Peyer's patch (tissue), 4 donors: ENCODE measurements around the gene ZNF667. TPM values are rescaled to one million over a fixed set of nuclear protein-coding genes. Genes with fewer than 3 reads are reported as not detected.
A peak's percentile ranks its signal among the peaks of the same experiment; 100 is the strongest.

Experiments
- DNase-seq, 3 donors: peaks; one replicate each; pipeline ENCODE4 v3.0.0-alpha.2; 2017 to 2019
- H3K27ac ChIP-seq, 4 donors: fragments of 200-600 bp; sonication (generic); one replicate each; pipeline ENCODE4 v1.5.1; 2016 to 2019
- H3K27me3 ChIP-seq, 2 donors: fragments of 200-600 bp; sonication (generic); one replicate each; pipeline ENCODE4 v1.5.1; 2019
- H3K36me3 ChIP-seq, 3 donors: fragments of 200-600 bp; sonication (generic); one replicate each; pipeline ENCODE4 v1.5.1; 2016 to 2019
- H3K4me1 ChIP-seq, 4 donors: fragments of 200-600 bp; sonication (generic); one replicate each; pipeline ENCODE4 v1.5.1; 2016 to 2019
- H3K4me3 ChIP-seq, 4 donors: fragments of 200-600 bp; sonication (generic); 1 replicate in 3 of 4; 2 replicates in 1 of 4; pipeline ENCODE4 v1.5.1; 2016 to 2019; ENCODE audit warnings: mild to moderate bottlenecking in 1 of 4
- H3K9me3 ChIP-seq, 4 donors: fragments of 200-600 bp; sonication (generic); one replicate each; pipeline ENCODE4 v1.5.1; 2016 to 2019; ENCODE audit warnings: mild to moderate bottlenecking in 1 of 4
- CTCF ChIP-seq, 6 experiments: fragments of 450-650 bp in 4 of 6; fragments of 200-600 bp in 2 of 6; sonication (generic) in 1 of 6; IDR thresholded peaks; one replicate each; pipeline ENCODE4 v1.5.1; 2017 to 2019; ENCODE audit warnings: antibody characterized with exemption in 6 of 6, mild to moderate bottlenecking in 3 of 6, moderate library complexity in 1 of 6
- POLR2A ChIP-seq, 2 donors: fragments of 450-650 bp; IDR thresholded peaks; one replicate each; pipeline ENCODE4 v1.5.1; 2017; ENCODE audit warnings: antibody characterized with exemption in 2 of 2, mild to moderate bottlenecking in 2 of 2, moderate library complexity in 2 of 2
- total RNA-seq, 4 donors: library from RNA; depleted of rRNA; stranded (reverse); fragments of >200 nt; gene quantifications; one replicate each; pipeline ENCODE4 v1.1.0, GENCODE V29; 2016

Gene ZNF667
- total RNA-seq = under 1 TPM in 2 of 4 donors, not detected in 2; 0.54 to 0.95 TPM

GRCh38 chr19:56476651-56477428 is at the start of gene ZNF667:
TSS of gene ZNF667 (minus strand) at chr19:56477345. CDS start at chr19:56462370, 14,975 bp downstream.
- Histone ChIP-seq H3K27ac (peak within 1 kb of the TSS in 3 of 4 donors; percentile 69 to 71 (median 70)), H3K4me1 (peaks cover 0 to 5% (median 0%) of the 10 kb centered on the region in 4 donors), H3K4me3 (peak within 1 kb of the TSS; percentile 29 to 62 (median 53)), H3K9me3 (peaks cover 0 to 24% (median 9%) of the 10 kb centered on the region in 4 donors), H3K36me3 (peaks cover 0 to 2% (median 0%) of the 10 kb centered on the region in 3 donors), H3K27me3 (no peaks in the 10 kb centered on the region)
- TF ChIP-seq CTCF (IDR thresholded peaks at IDR 0.05) (no peak), POLR2A (IDR thresholded peaks at IDR 0.05) (no peak)
- no peak for DNase-seq

GRCh38 chr19:56525214-56525860 is 48.2 kb upstream of the ZNF667 start:
- Histone ChIP-seq H3K27ac (no peak overlapping the region), H3K36me3 (peaks cover 0 to 11% (median 0%) of the 10 kb centered on the region in 3 donors)
- DNase-seq = no peak

GRCh38 chr19:56508290-56508778 is 31.2 kb upstream of the ZNF667 start:
- DNase-seq = no peak
- Histone ChIP-seq H3K9me3 (peaks cover 0 to 20% (median 3%) of the 10 kb centered on the region in 4 donors), H3K27me3 (no peaks in the 10 kb centered on the region), H3K27ac (peak overlapping the region; percentile 79 to 93 (median 86)), H3K4me1 (peaks cover 0 to 7% (median 0%) of the 10 kb centered on the region in 4 donors), H3K4me3 (peak overlapping the region; percentile 45 to 78 (median 59)), H3K36me3 (no peaks in the 10 kb centered on the region)
- TF ChIP-seq CTCF (IDR thresholded peaks at IDR 0.05) = no peak
- TF ChIP-seq POLR2A (IDR thresholded peaks at IDR 0.05) = no peak

More at GRCh38 chr19:56525214-56525860, 48.2 kb upstream of the ZNF667 start:
- Histone ChIP-seq H3K4me1 (no peaks in the 10 kb centered on the region), H3K9me3 (peaks cover 0 to 96% (median 25%) of the 10 kb centered on the region in 4 donors), H3K4me3 (no peak overlapping the region), H3K27me3 (no peaks in the 10 kb centered on the region)
- TF ChIP-seq CTCF (IDR thresholded peaks at IDR 0.05) (no peak), POLR2A (IDR thresholded peaks at IDR 0.05) (no peak)

GRCh38 chr19:56507446-56508289 is 30.5 kb upstream of the ZNF667 start, which contains the start of gene ZNF471:
TSS of gene ZNF471 (plus strand) at chr19:56507855. CDS start at chr19:56511572, 3,717 bp downstream.
- H3K4me3 ChIP-seq = peak within 1 kb of the TSS; percentile 45 to 78 (median 59)
- no peaks in the 10 kb centered on the region for H3K27me3 ChIP-seq
- H3K27ac ChIP-seq = peak within 1 kb of the TSS; percentile 79 to 93 (median 86)
- DNase-seq = peak; percentile 84 to 96 (median 90)
- H3K36me3 ChIP-seq = no peaks in the 10 kb centered on the region
- peaks cover 0 to 19% (median 3%) of the 10 kb centered on the region in 4 donors for H3K9me3 ChIP-seq
- TF ChIP-seq CTCF (IDR thresholded peaks at IDR 0.05) = no peak
- no peak for TF ChIP-seq POLR2A (IDR thresholded peaks at IDR 0.05)
- H3K4me1 ChIP-seq = peaks cover 0 to 7% (median 0%) of the 10 kb centered on the region in 4 donors

- TF ChIP-seq POLR2A (IDR thresholded peaks at IDR 0.05) = no peak
- no peak for TF ChIP-seq CTCF (IDR thresholded peaks at IDR 0.05)
- Histone ChIP-seq H3K36me3 (no peaks in the 10 kb centered on the region), H3K9me3 (peaks cover 0 to 11% (median 3%) of the 10 kb centered on the region in 4 donors), H3K27me3 (no peaks in the 10 kb centered on the region), H3K4me3 (no peak overlapping the region), H3K27ac (no peak overlapping the region), H3K4me1 (peaks cover 0 to 7% (median 0%) of the 10 kb centered on the region in 4 donors)
- DNase-seq = no peak
Measured at GRCh38 chr19:56504581-56504980, 27.4 kb upstream of the ZNF667 start.
